H1 (cell line): ENCODE results near the gene ADARB2. TPM values are rescaled to one million over a fixed set of nuclear protein-coding genes. Genes with fewer than 3 reads are reported as not detected.

Source experiments
- CTCF ChIA-PET: fragments of 300-600 bp; sonication (Branson Sonifier 250); formaldehyde crosslinking; loops from one replicate; lab custom pipeline; 2021; ENCODE audit not compliant: partially characterized antibody; lab: Charles Lee
- POLR2A ChIA-PET: fragments of 300-600 bp; sonication (Branson Sonifier 250); formaldehyde crosslinking; loops from one replicate; lab custom pipeline; 2021; ENCODE audit warnings: inconsistent platforms; ENCODE audit not compliant: partially characterized antibody; lab: Charles Lee
- DNase-seq, 2 experiments: peaks; one replicate each; pipeline versions ENCODE4 v3.0.0 to v3.0.0-alpha.2; 2010 to 2022; ENCODE audit warnings: low spot score in 2 of 2, low read depth in 1 of 2, mixed read lengths in 1 of 2
- FAIRE-seq: peaks from 2 replicates; lab custom pipeline; 2011; peaks lifted over from hg19 to GRCh38; lab: Jason Lieb, UNC
- H2AFZ ChIP-seq: 2 replicates; pipeline ENCODE4 v1.8.1; 2012; ENCODE audit warnings: low read length, inconsistent platforms
- H2AK5ac ChIP-seq: 2 replicates; pipeline ENCODE4 v1.6.1; 2013; ENCODE audit warnings: low read depth, low read length
- H2BK120ac ChIP-seq: replicated peaks from 2 replicates; pipeline ENCODE3; 2013; ENCODE audit warnings: low read depth, low read length, inconsistent platforms
- H2BK12ac ChIP-seq: 2 replicates; pipeline ENCODE4 v1.6.1; 2013; ENCODE audit warnings: low read depth, low read length
- H2BK15ac ChIP-seq: 2 replicates; pipeline ENCODE4 v1.6.1; 2013; ENCODE audit warnings: low read length
- H2BK20ac ChIP-seq: 2 replicates; pipeline ENCODE4 v1.6.1; 2013; ENCODE audit warnings: low read length
- H2BK5ac ChIP-seq: 2 replicates; pipeline ENCODE4 v1.6.1; 2013; ENCODE audit warnings: low read depth, low read length
- H3K14ac ChIP-seq: 2 replicates; pipeline ENCODE4 v1.6.1; 2013; ENCODE audit warnings: inconsistent platforms; ENCODE audit not compliant: insufficient read length
- H3K18ac ChIP-seq: 2 replicates; pipeline ENCODE4 v1.6.1; 2013; ENCODE audit warnings: low read length; ENCODE audit errors: extremely low read depth
- H3K23ac ChIP-seq: 2 replicates; pipeline ENCODE4 v1.6.1; 2013; ENCODE audit warnings: inconsistent platforms; ENCODE audit not compliant: insufficient read length
- H3K23me2 ChIP-seq: 2 replicates; pipeline ENCODE4 v1.6.1; 2013; ENCODE audit warnings: low read depth, low read length
- H3K27ac ChIP-seq: 2 replicates; pipeline ENCODE4 v1.6.1; 2011; ENCODE audit warnings: low read depth, low read length, inconsistent platforms
- H3K27me3 ChIP-seq, 4 experiments: replicated peaks in 1 of 4; 1 replicate in 1 of 4; 2 replicates in 3 of 4; pipeline versions ENCODE4 v1.6.1 to v1.8.1; 2011 to 2013; ENCODE audit warnings: low read length in 3 of 4, mild to moderate bottlenecking in 3 of 4, inconsistent platforms in 2 of 4, mixed read lengths in 2 of 4, moderate library complexity in 1 of 4; ENCODE audit not compliant: control insufficient read depth in 3 of 4, insufficient read depth in 3 of 4; ENCODE audit errors: extremely low read depth in 1 of 4
- H3K36me3 ChIP-seq, 4 experiments: 2 replicates each; pipeline versions ENCODE4 v1.6.1 to v1.8.1; 2011 to 2013; ENCODE audit warnings: mild to moderate bottlenecking in 4 of 4, low read length in 3 of 4, moderate library complexity in 2 of 4, control low read depth in 1 of 4, inconsistent platforms in 1 of 4; ENCODE audit not compliant: insufficient read depth in 4 of 4, control insufficient read depth in 2 of 4
- H3K4ac ChIP-seq: replicated peaks from 2 replicates; pipeline ENCODE3; 2013; ENCODE audit warnings: low read length, low read depth, mixed read lengths, inconsistent platforms; ENCODE audit not compliant: insufficient read length
- H3K4me1 ChIP-seq, 4 experiments: replicated peaks in 1 of 4; 1 replicate in 1 of 4; 2 replicates in 3 of 4; pipeline versions ENCODE4 v1.6.1 to v1.8.1; 2011 to 2013; ENCODE audit warnings: low read length in 3 of 4, inconsistent platforms in 2 of 4, mixed read lengths in 1 of 4; ENCODE audit not compliant: insufficient read depth in 4 of 4, control insufficient read depth in 3 of 4
- H3K4me2 ChIP-seq, 2 experiments: 2 replicates each; pipeline versions ENCODE4 v1.6.1 to v1.8.1; 2011 to 2013; ENCODE audit warnings: low read depth in 2 of 2, low read length in 2 of 2, control low read depth in 1 of 2, inconsistent platforms in 1 of 2, mild to moderate bottlenecking in 1 of 2; ENCODE audit not compliant: insufficient read depth in 1 of 2
- H3K4me3 ChIP-seq, 4 experiments: fragments of 200-600, 300-600 bp in 1 of 4; sonication (generic), shearing (Covaris generic), sonication (Bioruptor Twin) in 1 of 4; 2 replicates each; pipeline versions ENCODE4 v1.5.1 to v1.8.1; 2011 to 2016; ENCODE audit warnings: low read length in 4 of 4, low read depth in 3 of 4, control low read depth in 2 of 4, inconsistent platforms in 2 of 4, mild to moderate bottlenecking in 2 of 4, mixed read lengths in 1 of 4, moderate library complexity in 1 of 4; ENCODE audit not compliant: insufficient read depth in 2 of 4; ENCODE audit errors: extremely low read depth in 1 of 4
- H3K56ac ChIP-seq: replicated peaks from 2 replicates; pipeline ENCODE3; 2013; ENCODE audit warnings: low read depth, mild to moderate bottlenecking, mixed read lengths, low read length, inconsistent platforms; ENCODE audit not compliant: insufficient read length
- H3K79me1 ChIP-seq: 2 replicates; pipeline ENCODE4 v1.6.1; 2013; ENCODE audit warnings: low read depth, low read length, control low read depth
- H3K79me2 ChIP-seq, 2 experiments: 2 replicates each; pipeline versions ENCODE4 v1.6.1 to v1.8.1; 2012 to 2013; ENCODE audit warnings: low read length in 2 of 2, mild to moderate bottlenecking in 2 of 2, inconsistent platforms in 1 of 2; ENCODE audit not compliant: insufficient read depth in 2 of 2, control insufficient read depth in 1 of 2
- H3K9ac ChIP-seq, 4 experiments: replicated peaks in 1 of 4; 1 replicate in 1 of 4; 2 replicates in 3 of 4; pipeline versions ENCODE4 v1.6.1 to v1.8.1; 2011 to 2013; ENCODE audit warnings: low read depth in 3 of 4, low read length in 3 of 4, control low read depth in 2 of 4, mild to moderate bottlenecking in 2 of 4, moderate library complexity in 2 of 4, inconsistent platforms in 1 of 4; ENCODE audit errors: extremely low read depth in 1 of 4
- H3K9me3 ChIP-seq, 2 experiments: 2 replicates each; pipeline versions ENCODE4 v1.6.1 to v1.8.1; 2012 to 2013; ENCODE audit warnings: mild to moderate bottlenecking in 2 of 2, moderate library complexity in 2 of 2, control low read depth in 1 of 2, inconsistent platforms in 1 of 2, low read depth in 1 of 2, low read length in 1 of 2, mixed read lengths in 1 of 2; ENCODE audit not compliant: insufficient read depth in 2 of 2
- H4K20me1 ChIP-seq, 2 experiments: replicated peaks in 1 of 2; 2 replicates each; pipeline versions ENCODE3 to v1.8.1; 2011 to 2013; ENCODE audit warnings: inconsistent platforms in 2 of 2, low read length in 2 of 2, mild to moderate bottlenecking in 1 of 2; ENCODE audit not compliant: insufficient read depth in 2 of 2, control insufficient read depth in 1 of 2
- H4K5ac ChIP-seq: 2 replicates; pipeline ENCODE4 v1.6.1; 2013; ENCODE audit warnings: low read length, low read depth, mixed read lengths, inconsistent platforms; ENCODE audit not compliant: insufficient read length
- H4K8ac ChIP-seq: 2 replicates; pipeline ENCODE4 v1.8.0; 2013; ENCODE audit warnings: mild to moderate bottlenecking, moderate library complexity, low read length, inconsistent platforms; ENCODE audit not compliant: insufficient read depth; ENCODE audit errors: extremely low read depth
- H4K91ac ChIP-seq: replicated peaks from 2 replicates; pipeline ENCODE3; 2013; ENCODE audit warnings: low read length, mixed read lengths, inconsistent platforms; ENCODE audit not compliant: insufficient read length
- BRCA1 ChIP-seq: IDR thresholded peaks from 2 replicates; pipeline ENCODE4 v1.6.1; 2012; ENCODE audit warnings: low read depth, low read length, improper control_type of control experiment
- CTBP2 ChIP-seq: IDR thresholded peaks from 2 replicates; pipeline ENCODE4 v1.7.0; 2011; ENCODE audit warnings: borderline replicate concordance, mild to moderate bottlenecking, moderate library complexity, mixed read lengths, low read length; ENCODE audit not compliant: insufficient read depth, insufficient read length
- EGR1 ChIP-seq: IDR thresholded peaks from 2 replicates; pipeline ENCODE4 v1.6.1; 2011; ENCODE audit warnings: low read depth, low read length, borderline replicate concordance
- HDAC2 ChIP-seq, 2 experiments: fragments of 300-600 bp in 1 of 2; sonication (generic) in 1 of 2; IDR thresholded peaks; 2 replicates each; pipeline ENCODE4 v1.6.1; 2011 to 2012; ENCODE audit warnings: low read depth in 2 of 2, low read length in 2 of 2, mild to moderate bottlenecking in 2 of 2, moderate library complexity in 2 of 2, borderline replicate concordance in 1 of 2, inconsistent platforms in 1 of 2
- HDAC6 ChIP-seq: IDR thresholded peaks from one replicate; pipeline ENCODE4 v1.7.1; 2012; ENCODE audit warnings: low read depth, mild to moderate bottlenecking, inconsistent platforms, low read length, moderate library complexity
- JUND ChIP-seq: IDR thresholded peaks from 2 replicates; pipeline ENCODE4 v1.6.1; 2011; ENCODE audit warnings: mild to moderate bottlenecking, improper control_type of control experiment, low read length
- KDM1A ChIP-seq: fragments of 200-600, 300-600 bp; sonication (generic); IDR thresholded peaks from 2 replicates; pipeline ENCODE4 v1.7.1; 2016; ENCODE audit warnings: mild to moderate bottlenecking, low read length, borderline replicate concordance
- POU5F1 ChIP-seq: IDR thresholded peaks from 2 replicates; pipeline ENCODE4 v1.6.1; 2011; ENCODE audit warnings: low read depth, mild to moderate bottlenecking, low read length, moderate library complexity
- RBBP5 ChIP-seq: IDR thresholded peaks from 2 replicates; pipeline ENCODE4 v1.7.1; 2012; ENCODE audit warnings: low read depth, mild to moderate bottlenecking, inconsistent platforms, low read length, moderate library complexity, borderline replicate concordance
- SIX5 ChIP-seq: IDR thresholded peaks from 2 replicates; pipeline ENCODE4 v1.6.1; 2011; ENCODE audit warnings: mild to moderate bottlenecking, low read depth, low read length
- TAF1 ChIP-seq: IDR thresholded peaks from 2 replicates; pipeline ENCODE4 v1.6.1; 2011; ENCODE audit warnings: mild to moderate bottlenecking, low read depth, low read length
- TBP ChIP-seq: IDR thresholded peaks from 2 replicates; pipeline ENCODE4 v1.6.1; 2011; ENCODE audit warnings: low read depth, low read length, improper control_type of control experiment
- WGBS, 2 experiments: shearing (Covaris generic) in 1 of 2; methylation state at CpG; one replicate each; pipeline versions ENCODE4 v1.1.6 to v1.1.7; 2013 to 2015; ENCODE audit warnings: low lambda C conversion rate in 2 of 2, mixed read lengths in 2 of 2, inconsistent platforms in 1 of 2, low coverage in 1 of 2, missing lambda C conversion rate in 1 of 2; ENCODE audit not compliant: insufficient replicate concordance in 2 of 2, insufficient coverage in 1 of 2, insufficient read length in 1 of 2; ENCODE audit errors: extremely low coverage in 1 of 2, missing lambda C conversion rate in 1 of 2; 5-methylcytosine and 5-hydroxymethylcytosine counted together
- polyA plus RNA-seq, 7 experiments: library from polyadenylated mRNA; depleted of rRNA in 3 of 7; stranded (reverse) in 5 of 7; unstranded in 2 of 7; fragments of >200 nt in 5 of 7; fragments of 200-250 nt in 2 of 7; gene quantifications; 1 replicate in 5 of 7; 2 replicates in 1 of 7; 4 replicates in 1 of 7; pipeline versions ENCODE4 v1.2.1 to v1.2.3, GENCODE V29; 2011 to 2013; ENCODE audit warnings: missing spikeins in 2 of 7, mixed read lengths in 2 of 7
- total RNA-seq: library from RNA; stranded (reverse); fragmentation: NEBNext Ultra II Directional; extraction: Animal tissue kit (Norgen Biotek cat#: 25700); gene quantifications from 2 replicates; pipeline ENCODE4 v1.2.1, GENCODE V29; 2021
- TF ChIP-seq, protein P1 (sequence below): IDR thresholded peaks from 2 replicates; pipeline ENCODE4 v1.6.1; 2012; ENCODE audit warnings: inconsistent platforms

ADARB2 gene
- total and polyA plus RNA-seq, 2 of the 8 experiments (the other 6 are each of a cell fraction or from before 2014, with no cell fraction given), result 2.2 to 2.8 TPM

DNA sequence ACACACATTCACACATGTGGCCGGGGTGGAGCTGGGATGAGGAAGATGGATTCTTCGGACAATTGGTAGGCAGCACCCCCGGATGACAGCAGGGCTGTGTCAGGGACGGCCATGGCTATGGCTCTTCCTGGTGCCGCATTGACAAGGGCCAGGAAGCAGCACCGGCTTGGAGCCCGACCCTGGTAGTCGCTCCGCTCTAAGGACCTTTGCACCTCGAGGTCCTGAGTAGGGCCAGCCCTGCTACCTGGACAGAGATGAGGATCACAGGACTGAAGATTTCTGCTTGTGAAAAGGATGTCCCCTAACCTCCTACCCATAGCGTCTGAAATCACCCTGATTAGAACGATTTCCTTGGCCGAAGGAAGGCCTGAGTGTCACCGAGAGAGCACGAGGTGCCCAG is 134.1 kb downstream of the ADARB2 start:
- Histone ChIP-seq H2BK15ac (no peak overlapping the region), H3K9ac (no peak overlapping the region), H3K4me2 (no peak overlapping the region), H3K27ac (no peak overlapping the region), H3K79me2 (no peaks in the 10 kb centered on the region), H3K14ac (no peak overlapping the region), H3K36me3 (no peaks in the 10 kb centered on the region), H2BK12ac (no peak overlapping the region), H3K4ac (no peak overlapping the region), H3K23ac (no peak overlapping the region), H3K23me2 (peaks cover 3% of the 10 kb centered on the region), H4K20me1 (peaks cover 0 to 6% of the 10 kb centered on the region in 2 experiments), H2AK5ac (no peak overlapping the region), H2BK5ac (no peak overlapping the region), H4K8ac (no peak overlapping the region), H3K79me1 (no peaks in the 10 kb centered on the region), H3K56ac (no peak overlapping the region), H3K18ac (no peak overlapping the region), H2BK20ac (no peak overlapping the region), H3K27me3 (peaks cover 0 to 2% (median 2%) of the 10 kb centered on the region in 4 experiments; a peak in 2 of 7 replicates), H2BK120ac (no peak overlapping the region), H3K4me1 (peaks cover 0 to under 1% (median 0%) of the 10 kb centered on the region in 4 experiments; a peak in 4 of 7 replicates), H4K91ac (no peak overlapping the region), H4K5ac (no peak overlapping the region), H3K4me3 (no peak overlapping the region), H2AFZ (no peak overlapping the region), H3K9me3 (no peaks in the 10 kb centered on the region)
- no peak for DNase-seq
- ChIA-PET POLR2A (interaction anchor here (0.6 kb wide), 1 partner anchor 30 kb away, joined by 3 read pairs; no protein-coding TSS in a partner anchor), CTCF (no interaction called here)
- whole genome bisulfite sequencing, 2 experiments, result 84% methylated on average over 15 of the region's 15 CpGs; no CpG with 5 or more reads in 1 of the 2 experiments
- FAIRE-seq, result no peak
- TF ChIP-seq JUND (no peak), HDAC2 (IDR thresholded peaks at IDR 0.05; ENCODE audit: borderline replicate concordance in 1 of 2, low read depth in 2 of 2, low read length in 2 of 2) (no peak), RBBP5 (no peak), TBP (no peak), CTBP2 (no peak), EGR1 (no peak), TAF1 (no peak), POU5F1 (no peak), KDM1A (no peak), BRCA1 (no peak), HDAC6 (no peak), SIX5 (no peak)
- TF ChIP-seq, protein P1, sequence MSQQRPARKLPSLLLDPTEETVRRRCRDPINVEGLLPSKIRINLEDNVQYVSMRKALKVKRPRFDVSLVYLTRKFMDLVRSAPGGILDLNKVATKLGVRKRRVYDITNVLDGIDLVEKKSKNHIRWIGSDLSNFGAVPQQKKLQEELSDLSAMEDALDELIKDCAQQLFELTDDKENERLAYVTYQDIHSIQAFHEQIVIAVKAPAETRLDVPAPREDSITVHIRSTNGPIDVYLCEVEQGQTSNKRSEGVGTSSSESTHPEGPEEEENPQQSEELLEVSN, result no peak
